GM19023 (cell line): ENCODE results near the gene CIT.
"Not testable (repeated sequence)": the region's sequence is repeated elsewhere in the genome, so short reads cannot be mapped to it uniquely, and the experiment has no call there.

ENCODE experiments used
- ATAC-seq: cut with Tn5 transposase; IDR thresholded peaks from one replicate; pipeline ENCODE4 v1.9.1; 2021; ENCODE audit warnings: mild to moderate bottlenecking, moderate library complexity; ENCODE audit not compliant: unreplicated experiment

The CIT gene

GRCh38 chr12:119744900-119745606, 132.1 kb downstream of the CIT start:
- ATAC-seq, result no peak

GRCh38 chr12:119742700-119743099, 134.4 kb downstream of the CIT start:
- no peak for ATAC-seq

- no peak for ATAC-seq
Measured at GRCh38 chr12:119740830-119741229, 136.3 kb downstream of the CIT start.

- no peak for ATAC-seq
Measured at GRCh38 chr12:119735079-119735478, 142.0 kb downstream of the CIT start.

GRCh38 chr12:119730381-119730780, 146.7 kb downstream of the CIT start:
- no peak for ATAC-seq

- ATAC-seq, result no peak
Measured at GRCh38 chr12:119729871-119730270, 147.2 kb downstream of the CIT start.

GRCh38 chr12:119728444-119728745, 148.7 kb downstream of the CIT start:
- no peak for ATAC-seq

- ATAC-seq, result no peak
Measured at GRCh38 chr12:119727600-119728443, 149.3 kb downstream of the CIT start.

- no peak for ATAC-seq
Measured at GRCh38 chr12:119725523-119725922, 151.6 kb downstream of the CIT start.

- no peak for ATAC-seq
Measured at GRCh38 chr12:119721306-119721705, 155.8 kb downstream of the CIT start.

- no peak for ATAC-seq
Measured at GRCh38 chr12:119720349-119720748, 156.8 kb downstream of the CIT start.

GRCh38 chr12:119718141-119718540, 159.0 kb downstream of the CIT start:
- ATAC-seq, result no peak

- ATAC-seq, result no peak
Measured at GRCh38 chr12:119715268-119715620, 161.9 kb downstream of the CIT start.

GRCh38 chr12:119714614-119715267, 162.4 kb downstream of the CIT start:
- ATAC-seq, result no peak

- ATAC-seq, result no peak
Measured at GRCh38 chr12:119713551-119714031, 163.5 kb downstream of the CIT start.

- ATAC-seq, result no peak
Measured at GRCh38 chr12:119712721-119713120, 164.4 kb downstream of the CIT start.

GRCh38 chr12:119711693-119712092, 165.4 kb downstream of the CIT start:
- ATAC-seq, result no peak

- ATAC-seq, result no peak
Measured at GRCh38 chr12:119710965-119711551, 166.1 kb downstream of the CIT start.

- ATAC-seq, result no peak
Measured at GRCh38 chr12:119710374-119710964, 166.7 kb downstream of the CIT start.

- ATAC-seq, result not testable (repeated sequence)
Measured at GRCh38 chr12:119706427-119706826, 170.7 kb downstream of the CIT start.

- ATAC-seq, result no peak
Measured at GRCh38 chr12:119705182-119705581, 171.9 kb downstream of the CIT start.
